HepG2 (cell line): ENCODE data around the gene TEF. TPM values are rescaled to one million over a fixed set of nuclear protein-coding genes. Genes with fewer than 3 reads are reported as not detected.
A peak's percentile ranks its signal among the peaks of the same experiment; 100 is the strongest.

ENCODE experiments used
- BHLHE40 ChIP-seq: IDR thresholded peaks from 2 replicates; pipeline ENCODE4 v1.6.1; 2011; ENCODE audit warnings: low read length, improper control_type of control experiment
- CHCHD3 ChIP-seq: sonication (generic); formaldehyde crosslinking; IDR thresholded peaks from 2 replicates; pipeline ENCODE4 v1.8.0; 2022; ENCODE audit warnings: mild to moderate bottlenecking, missing genetic modification reagents, moderate library complexity
- EP300 ChIP-seq, 3 experiments: sonication (generic) in 1 of 3; formaldehyde crosslinking in 1 of 3; IDR thresholded peaks; 2 replicates each; pipeline versions ENCODE4 v1.5.1 to v1.6.1; 2011 to 2020; ENCODE audit warnings: low read depth in 2 of 3, low read length in 2 of 3, borderline replicate concordance in 1 of 3, improper control_type of control experiment in 1 of 3, mild to moderate bottlenecking in 1 of 3, missing genetic modification reagents in 1 of 3, moderate library complexity in 1 of 3
- GTF3A ChIP-seq: sonication (generic); formaldehyde crosslinking; conservative IDR thresholded peaks from 2 replicates; pipeline ENCODE4 v1.4.0; 2020; ENCODE audit warnings: mild to moderate bottlenecking, missing genetic modification reagents
- HMGA1 ChIP-seq: sonication (generic); formaldehyde crosslinking; conservative IDR thresholded peaks from 2 replicates; pipeline ENCODE4 v1.4.0; 2020; ENCODE audit warnings: missing genetic modification reagents
- IKZF5 ChIP-seq: IDR thresholded peaks from 2 replicates; pipeline ENCODE4 v1.6.1; 2018; ENCODE audit warnings: missing genetic modification reagents, mild to moderate bottlenecking, missing compliant biosample characterization
- KDM2A ChIP-seq: sonication (generic); formaldehyde crosslinking; IDR thresholded peaks from 2 replicates; pipeline ENCODE4 v1.4.0; 2020; ENCODE audit warnings: low read depth, missing genetic modification reagents, borderline replicate concordance
- NBN ChIP-seq: fragments of 450-650 bp; conservative IDR thresholded peaks from 2 replicates; pipeline ENCODE4 v1.6.1; 2017
- NFKBIZ ChIP-seq: IDR thresholded peaks from 2 replicates; pipeline ENCODE4 v1.6.1; 2018; ENCODE audit warnings: missing genetic modification reagents, missing compliant biosample characterization
- NONO ChIP-seq, 2 experiments: fragments of 450-650 bp in 1 of 2; sonication (generic) in 1 of 2; formaldehyde crosslinking in 1 of 2; IDR thresholded peaks in 1 of 2; conservative IDR thresholded peaks in 1 of 2; 2 replicates each; pipeline versions ENCODE4 v1.6.1 to v1.8.0; 2017 to 2022; ENCODE audit warnings: mild to moderate bottlenecking in 1 of 2, missing genetic modification reagents in 1 of 2, moderate library complexity in 1 of 2
- SKIL ChIP-seq: sonication (generic); formaldehyde crosslinking; IDR thresholded peaks from 2 replicates; pipeline ENCODE4 v1.8.0; 2022; ENCODE audit warnings: missing genetic modification reagents, mild to moderate bottlenecking, moderate library complexity, borderline replicate concordance
- SUZ12 ChIP-seq: fragments of 150-350 bp; IDR thresholded peaks from 2 replicates; pipeline ENCODE4 v1.6.1; 2014; ENCODE audit warnings: low read depth, low read length
- ZMYM3 ChIP-seq: sonication (generic); formaldehyde crosslinking; IDR thresholded peaks from 2 replicates; pipeline ENCODE4 v1.5.1; 2020; ENCODE audit warnings: mild to moderate bottlenecking, missing genetic modification reagents
- ZNF3 ChIP-seq: IDR thresholded peaks from 2 replicates; pipeline ENCODE4 v1.7.0; 2017; ENCODE audit warnings: inconsistent platforms
- ZNF367 ChIP-seq: sonication (generic); formaldehyde crosslinking; IDR thresholded peaks from 2 replicates; pipeline ENCODE4 v1.4.0; 2020; ENCODE audit warnings: missing genetic modification reagents, borderline replicate concordance
- ZNF446 ChIP-seq: sonication (generic); formaldehyde crosslinking; IDR thresholded peaks from 2 replicates; pipeline ENCODE4 v1.5.0; 2020; ENCODE audit warnings: mild to moderate bottlenecking, missing genetic modification reagents
- polyA plus RNA-seq, 8 experiments: library from polyadenylated mRNA; depleted of rRNA in 3 of 8; stranded (reverse) in 7 of 8; unstranded in 1 of 8; fragments of >200 nt; fragmentation: Illumina TruSeq in 4 of 8; extraction: Trizol in 4 of 8; gene quantifications; 2 replicates each; pipeline versions ENCODE4 v1.2.1 to v1.2.3, GENCODE V29; 2011 to 2016; ENCODE audit warnings: low read depth in 4 of 8, missing spikeins in 1 of 8, mixed read lengths in 1 of 8; ENCODE audit not compliant: insufficient read depth in 1 of 8
- total RNA-seq, 5 experiments: library from RNA; depleted of rRNA; stranded (reverse); fragments of >200 nt; fragmentation: Illumina TruSeq; extraction: Trizol; gene quantifications; 2 replicates each; pipeline ENCODE4 v1.2.3, GENCODE V29; 2016; ENCODE audit warnings: low read depth in 1 of 5
- TF ChIP-seq, protein P1 (sequence below): IDR thresholded peaks from 2 replicates; pipeline ENCODE4 v1.6.1; 2016; ENCODE audit warnings: mild to moderate bottlenecking
- TF ChIP-seq, protein P2 (sequence below): sonication (generic); formaldehyde crosslinking; IDR thresholded peaks from 2 replicates; pipeline ENCODE4 v1.4.0; 2020; ENCODE audit warnings: low read depth, missing genetic modification reagents
- TF ChIP-seq, protein P3 (sequence below): IDR thresholded peaks from 2 replicates; pipeline ENCODE4 v1.6.1; 2016; ENCODE audit warnings: control low read depth

Gene TEF
- total and polyA plus RNA-seq, 2 of the 13 experiments (the other 11 are each of a cell fraction or from before 2014, with no cell fraction given): 7.6 to 11.2 TPM

- TF ChIP-seq HMGA1 (CRISPR knock-in tag): no peak
- TF ChIP-seq KDM2A: peak; percentile 48; the same call in 1 of the 2 replicates
- TF ChIP-seq, protein P1, sequence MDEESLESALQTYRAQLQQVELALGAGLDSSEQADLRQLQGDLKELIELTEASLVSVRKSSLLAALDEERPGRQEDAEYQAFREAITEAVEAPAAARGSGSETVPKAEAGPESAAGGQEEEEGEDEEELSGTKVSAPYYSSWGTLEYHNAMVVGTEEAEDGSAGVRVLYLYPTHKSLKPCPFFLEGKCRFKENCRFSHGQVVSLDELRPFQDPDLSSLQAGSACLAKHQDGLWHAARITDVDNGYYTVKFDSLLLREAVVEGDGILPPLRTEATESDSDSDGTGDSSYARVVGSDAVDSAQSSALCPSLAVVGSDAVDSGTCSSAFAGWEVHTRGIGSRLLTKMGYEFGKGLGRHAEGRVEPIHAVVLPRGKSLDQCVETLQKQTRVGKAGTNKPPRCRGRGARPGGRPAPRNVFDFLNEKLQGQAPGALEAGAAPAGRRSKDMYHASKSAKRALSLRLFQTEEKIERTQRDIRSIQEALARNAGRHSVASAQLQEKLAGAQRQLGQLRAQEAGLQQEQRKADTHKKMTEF (CRISPR knock-in tag): peak; percentile 35; the same call in 1 of the 2 replicates
- TF ChIP-seq ZNF3 (CRISPR knock-in tag): no peak
- TF ChIP-seq SKIL (CRISPR knock-in tag): no peak
- TF ChIP-seq CHCHD3 (CRISPR knock-in tag): no peak
- TF ChIP-seq, protein P2, sequence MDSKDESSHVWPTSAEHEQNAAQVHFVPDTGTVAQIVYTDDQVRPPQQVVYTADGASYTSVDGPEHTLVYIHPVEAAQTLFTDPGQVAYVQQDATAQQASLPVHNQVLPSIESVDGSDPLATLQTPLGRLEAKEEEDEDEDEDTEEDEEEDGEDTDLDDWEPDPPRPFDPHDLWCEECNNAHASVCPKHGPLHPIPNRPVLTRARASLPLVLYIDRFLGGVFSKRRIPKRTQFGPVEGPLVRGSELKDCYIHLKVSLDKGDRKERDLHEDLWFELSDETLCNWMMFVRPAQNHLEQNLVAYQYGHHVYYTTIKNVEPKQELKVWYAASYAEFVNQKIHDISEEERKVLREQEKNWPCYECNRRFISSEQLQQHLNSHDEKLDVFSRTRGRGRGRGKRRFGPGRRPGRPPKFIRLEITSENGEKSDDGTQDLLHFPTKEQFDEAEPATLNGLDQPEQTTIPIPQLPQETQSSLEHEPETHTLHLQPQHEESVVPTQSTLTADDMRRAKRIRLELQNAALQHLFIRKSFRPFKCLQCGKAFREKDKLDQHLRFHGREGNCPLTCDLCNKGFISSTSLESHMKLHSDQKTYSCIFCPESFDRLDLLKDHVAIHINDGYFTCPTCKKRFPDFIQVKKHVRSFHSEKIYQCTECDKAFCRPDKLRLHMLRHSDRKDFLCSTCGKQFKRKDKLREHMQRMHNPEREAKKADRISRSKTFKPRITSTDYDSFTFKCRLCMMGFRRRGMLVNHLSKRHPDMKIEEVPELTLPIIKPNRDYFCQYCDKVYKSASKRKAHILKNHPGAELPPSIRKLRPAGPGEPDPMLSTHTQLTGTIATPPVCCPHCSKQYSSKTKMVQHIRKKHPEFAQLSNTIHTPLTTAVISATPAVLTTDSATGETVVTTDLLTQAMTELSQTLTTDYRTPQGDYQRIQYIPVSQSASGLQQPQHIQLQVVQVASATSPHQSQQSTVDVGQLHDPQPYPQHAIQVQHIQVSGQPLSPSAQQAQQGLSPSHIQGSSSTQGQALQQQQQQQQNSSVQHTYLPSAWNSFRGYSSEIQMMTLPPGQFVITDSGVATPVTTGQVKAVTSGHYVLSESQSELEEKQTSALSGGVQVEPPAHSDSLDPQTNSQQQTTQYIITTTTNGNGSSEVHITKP (CRISPR knock-in tag): no peak
- 0 out of 2 replicates have a peak, but pooled peaks have one; percentile 10 for TF ChIP-seq IKZF5 (CRISPR knock-in tag)
- TF ChIP-seq NFKBIZ (CRISPR knock-in tag): no peak
- TF ChIP-seq NONO (IDR thresholded peaks at IDR 0.05): no peak
- TF ChIP-seq NONO (CRISPR knock-in tag; conservative IDR thresholded peaks at IDR 0.05): no peak; the same call in 1 of the 2 replicates
- no peak for TF ChIP-seq GTF3A (CRISPR knock-in tag)
- no peak for TF ChIP-seq BHLHE40
- TF ChIP-seq EP300 (IDR thresholded peaks at IDR 0.05; ENCODE audit: low read depth in 2 of 2, low read length in 2 of 2): no peak
- TF ChIP-seq EP300 (CRISPR knock-in tag; IDR thresholded peaks at IDR 0.05; ENCODE audit: borderline replicate concordance): no peak
- TF ChIP-seq SUZ12: peak; percentile 84
- TF ChIP-seq ZMYM3 (CRISPR knock-in tag): no peak
- TF ChIP-seq ZNF446: no peak
- TF ChIP-seq ZNF367 (CRISPR knock-in tag): no peak
- no peak for TF ChIP-seq NBN
- TF ChIP-seq, protein P3, sequence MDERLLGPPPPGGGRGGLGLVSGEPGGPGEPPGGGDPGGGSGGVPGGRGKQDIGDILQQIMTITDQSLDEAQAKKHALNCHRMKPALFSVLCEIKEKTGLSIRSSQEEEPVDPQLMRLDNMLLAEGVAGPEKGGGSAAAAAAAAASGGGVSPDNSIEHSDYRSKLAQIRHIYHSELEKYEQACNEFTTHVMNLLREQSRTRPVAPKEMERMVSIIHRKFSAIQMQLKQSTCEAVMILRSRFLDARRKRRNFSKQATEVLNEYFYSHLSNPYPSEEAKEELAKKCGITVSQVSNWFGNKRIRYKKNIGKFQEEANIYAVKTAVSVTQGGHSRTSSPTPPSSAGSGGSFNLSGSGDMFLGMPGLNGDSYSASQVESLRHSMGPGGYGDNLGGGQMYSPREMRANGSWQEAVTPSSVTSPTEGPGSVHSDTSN (CRISPR knock-in tag): no peak
Measured at GRCh38 chr22:41444360-41445128, 62.8 kb downstream of the TEF start (continued).
